Calu3 (cell line): ENCODE results near the gene TMIGD1. TPM values are rescaled to one million over a fixed set of nuclear protein-coding genes. Genes with fewer than 3 reads are reported as not detected.
A peak's percentile ranks its signal among the peaks of the same experiment; 100 is the strongest.

Experiments
- BruUV-seq: library from RNA; stranded (reverse); fragments of 400-500 nt; replicated peaks from 2 replicates; lab custom pipeline; 2021; lab: Mats Ljungman, UMichigan
- CTCF ChIA-PET: fragments of 300-600 bp; sonication (Branson Sonifier 250); formaldehyde crosslinking; loops from one replicate; lab custom pipeline; 2022; ENCODE audit warnings: antibody characterized with exemption; lab: Charles Lee
- DNase-seq: peaks from one replicate; pipeline ENCODE4 v3.0.0; 2022
- H3K27ac Mint-ChIP-seq: one replicate; pipeline ENCODE4 v1.8.0; 2022; ENCODE audit warnings: mixed read lengths; ENCODE audit not compliant: unreplicated experiment
- H3K27me3 Mint-ChIP-seq: one replicate; pipeline ENCODE4 v1.8.0; 2022; ENCODE audit warnings: mixed read lengths; ENCODE audit not compliant: unreplicated experiment
- H3K36me3 Mint-ChIP-seq: one replicate; pipeline ENCODE4 v1.8.0; 2022; ENCODE audit warnings: mild to moderate bottlenecking, moderate library complexity, mixed read lengths; ENCODE audit not compliant: insufficient read depth, unreplicated experiment
- H3K4me1 Mint-ChIP-seq: one replicate; pipeline ENCODE4 v1.8.0; 2022; ENCODE audit warnings: mild to moderate bottlenecking, low read depth, mixed read lengths; ENCODE audit not compliant: unreplicated experiment
- H3K4me3 Mint-ChIP-seq: one replicate; pipeline ENCODE4 v1.8.0; 2022; ENCODE audit warnings: mild to moderate bottlenecking, low read depth, moderate library complexity, mixed read lengths; ENCODE audit not compliant: unreplicated experiment
- H3K9me3 Mint-ChIP-seq: one replicate; pipeline ENCODE4 v1.8.0; 2022; ENCODE audit warnings: low read depth, mixed read lengths; ENCODE audit not compliant: unreplicated experiment
- intact Hi-C: fragments of 100-400 bp; cut with micrococcal nuclease; formaldehyde crosslinking; loops from one replicate; pipeline ENCODE4 v1.10.0; 2022; ENCODE audit not compliant: unreplicated experiment
- total RNA-seq: library from RNA; stranded (reverse); gene quantifications from 2 replicates; pipeline ENCODE4 v1.2.3, GENCODE V29; 2022
- TF ChIP-seq, protein P1 (sequence below): fragments of 200-600 bp; IDR thresholded peaks from one replicate; pipeline ENCODE4 v1.8.0; 2022; ENCODE audit warnings: antibody characterized with exemption; ENCODE audit not compliant: unreplicated experiment

Gene TMIGD1
- total RNA-seq, 1 experiment from 2014 or later: not detected

DNA sequence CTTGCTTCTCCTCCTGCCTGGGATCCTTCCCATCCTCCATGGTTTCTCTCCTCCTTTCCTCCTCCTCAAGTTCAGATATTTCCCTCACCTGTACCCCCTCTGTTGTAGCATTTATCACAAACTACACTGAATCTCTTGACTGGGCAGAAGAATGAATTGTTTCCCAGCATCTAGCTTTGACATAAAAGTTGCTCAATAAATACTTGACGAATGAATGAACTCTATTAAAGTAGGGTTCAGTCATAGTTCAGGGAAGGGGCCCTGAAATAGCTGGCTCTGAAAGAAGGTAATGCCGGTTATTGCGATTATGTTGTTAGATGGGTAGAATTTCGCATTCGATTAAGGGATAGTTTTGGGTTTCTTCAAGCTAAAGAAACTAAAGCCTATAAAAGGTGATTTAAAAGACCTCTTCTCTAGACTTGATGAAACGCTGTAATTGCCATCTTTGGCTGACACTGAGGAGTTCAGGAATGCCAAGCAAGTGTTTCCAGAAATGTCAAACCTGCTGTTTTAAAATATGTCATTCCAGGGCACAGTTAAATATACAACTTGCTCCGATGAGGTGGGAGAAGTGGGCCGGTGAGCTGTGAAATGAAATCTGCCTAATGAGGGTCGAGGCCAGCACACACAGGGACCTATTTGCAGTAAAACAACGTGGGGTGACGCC is 43.9 kb upstream of the TMIGD1 start:
- Mint-ChIP-seq H3K27ac (no peak overlapping the region), H3K36me3 (peaks cover 27% of the 10 kb centered on the region), H3K4me1 (peaks cover 46% of the 10 kb centered on the region), H3K27me3 (no peaks in the 10 kb centered on the region), H3K4me3 (peak overlapping the region; percentile 85), H3K9me3 (no peaks in the 10 kb centered on the region)
- intact Hi-C loops: no loop called here
- TF ChIP-seq, protein P1, sequence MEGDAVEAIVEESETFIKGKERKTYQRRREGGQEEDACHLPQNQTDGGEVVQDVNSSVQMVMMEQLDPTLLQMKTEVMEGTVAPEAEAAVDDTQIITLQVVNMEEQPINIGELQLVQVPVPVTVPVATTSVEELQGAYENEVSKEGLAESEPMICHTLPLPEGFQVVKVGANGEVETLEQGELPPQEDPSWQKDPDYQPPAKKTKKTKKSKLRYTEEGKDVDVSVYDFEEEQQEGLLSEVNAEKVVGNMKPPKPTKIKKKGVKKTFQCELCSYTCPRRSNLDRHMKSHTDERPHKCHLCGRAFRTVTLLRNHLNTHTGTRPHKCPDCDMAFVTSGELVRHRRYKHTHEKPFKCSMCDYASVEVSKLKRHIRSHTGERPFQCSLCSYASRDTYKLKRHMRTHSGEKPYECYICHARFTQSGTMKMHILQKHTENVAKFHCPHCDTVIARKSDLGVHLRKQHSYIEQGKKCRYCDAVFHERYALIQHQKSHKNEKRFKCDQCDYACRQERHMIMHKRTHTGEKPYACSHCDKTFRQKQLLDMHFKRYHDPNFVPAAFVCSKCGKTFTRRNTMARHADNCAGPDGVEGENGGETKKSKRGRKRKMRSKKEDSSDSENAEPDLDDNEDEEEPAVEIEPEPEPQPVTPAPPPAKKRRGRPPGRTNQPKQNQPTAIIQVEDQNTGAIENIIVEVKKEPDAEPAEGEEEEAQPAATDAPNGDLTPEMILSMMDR: no peak
- no TSS peak for BruUV-seq
- DNase-seq: no peak
- CTCF ChIA-PET: interaction anchor here (1.7 kb wide), 1 partner anchor 14 kb away, joined by 8 read pairs; no protein-coding TSS in a partner anchor

DNA sequence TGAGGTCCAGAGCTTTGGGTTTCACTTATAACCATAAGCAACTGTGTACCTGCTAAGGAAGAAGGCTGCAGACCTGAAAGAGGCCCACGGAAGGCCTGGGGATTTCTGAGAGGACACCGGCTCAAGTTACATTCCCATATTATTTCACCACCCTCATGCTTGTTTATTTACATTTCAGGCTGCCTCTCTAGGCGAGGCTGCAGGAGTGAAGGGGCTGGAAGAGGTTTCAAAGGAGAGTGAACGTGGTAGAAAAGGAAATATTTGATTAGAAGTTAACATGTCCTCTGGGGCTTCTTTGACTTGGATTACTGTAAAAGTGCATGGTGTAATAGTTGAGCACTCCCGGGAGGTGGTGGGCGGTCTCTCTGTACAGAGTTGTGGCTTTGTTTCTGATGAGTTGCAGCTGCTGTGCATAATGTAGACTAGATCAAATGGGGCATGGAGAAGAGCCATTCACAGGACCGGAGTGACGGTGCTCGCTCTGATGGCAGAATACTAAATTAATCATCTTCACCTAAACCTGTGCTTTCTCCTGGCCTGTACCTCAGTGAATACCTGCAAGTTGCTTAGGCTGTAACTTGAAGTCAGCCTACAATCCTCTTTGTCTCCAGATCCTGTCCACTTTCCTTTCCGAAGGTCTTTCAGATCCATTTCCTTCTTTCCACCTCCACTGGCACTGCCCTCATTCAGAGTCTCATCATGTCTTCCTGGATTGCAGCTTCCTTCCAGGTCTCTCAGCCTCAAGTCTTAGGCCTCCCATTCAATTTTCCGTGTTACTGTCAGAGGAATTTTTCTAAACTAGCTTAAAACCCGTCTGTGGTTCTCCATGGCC is 43.0 kb upstream of the TMIGD1 start:
- BruUV-seq: no TSS peak
- peaks cover 43% of the 10 kb centered on the region for H3K4me1 Mint-ChIP-seq
- intact Hi-C loops: no loop called here
- DNase-seq: peak; percentile 49
- TF ChIP-seq, protein P1: no peak
- CTCF ChIA-PET: interaction anchor here (1.7 kb wide), 1 partner anchor 13 kb away, joined by 8 read pairs; no protein-coding TSS in a partner anchor
- peak overlapping the region; percentile 15 for H3K27ac Mint-ChIP-seq
- no peak overlapping the region for H3K4me3 Mint-ChIP-seq
- H3K9me3 Mint-ChIP-seq: no peaks in the 10 kb centered on the region
- H3K36me3 Mint-ChIP-seq: peaks cover 27% of the 10 kb centered on the region
- no peaks in the 10 kb centered on the region for H3K27me3 Mint-ChIP-seq

DNA sequence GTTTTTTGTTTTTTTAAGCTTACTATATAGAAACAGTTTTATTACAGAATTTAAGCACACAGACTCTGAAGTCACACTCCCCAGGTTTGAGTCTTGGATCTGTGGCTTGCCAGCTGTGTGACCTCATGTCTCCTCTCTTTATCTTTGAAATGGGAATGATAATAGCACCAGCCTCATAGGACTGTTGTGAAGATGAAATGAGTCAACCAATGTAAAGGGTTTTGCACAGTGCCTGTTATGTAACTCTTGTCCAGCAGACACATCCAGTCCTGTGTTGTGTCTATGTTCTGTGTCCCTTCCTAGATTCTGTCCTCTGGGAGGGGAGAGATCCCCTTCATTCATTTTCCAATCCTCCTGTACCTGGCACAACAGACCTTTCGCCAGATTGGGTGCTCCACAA is 41.8 kb upstream of the TMIGD1 start:
- Mint-ChIP-seq H3K9me3 (no peaks in the 10 kb centered on the region), H3K27ac (no peak overlapping the region), H3K4me3 (no peak overlapping the region), H3K4me1 (peaks cover 40% of the 10 kb centered on the region), H3K27me3 (no peaks in the 10 kb centered on the region), H3K36me3 (peaks cover 27% of the 10 kb centered on the region)
- no peak for DNase-seq
- intact Hi-C loops: no loop called here
- TF ChIP-seq, protein P1: no peak
- CTCF ChIA-PET: interaction anchor here (0.6 kb wide), 1 partner anchor 18 kb away, joined by 5 read pairs; no protein-coding TSS in a partner anchor
- no TSS peak for BruUV-seq

GRCh38 chr17:30372755-30373154 is 38.9 kb upstream of the TMIGD1 start:
- Mint-ChIP-seq H3K4me3 (no peak overlapping the region), H3K4me1 (peaks cover 33% of the 10 kb centered on the region), H3K9me3 (no peaks in the 10 kb centered on the region), H3K27ac (no peak overlapping the region), H3K36me3 (no peaks in the 10 kb centered on the region), H3K27me3 (no peaks in the 10 kb centered on the region)
- TF ChIP-seq, protein P1: no peak
- CTCF ChIA-PET: no interaction called here
- no TSS peak for BruUV-seq
- DNase-seq: no peak
- intact Hi-C loops: no loop called here
